CD4-positive, alpha-beta T cell treated with Interleukin-15 for 1 hour (primary cell): Measurements from ENCODE around the gene MYO7B.
"Not testable (repeated sequence)": the region's sequence is repeated elsewhere in the genome, so short reads cannot be mapped to it uniquely, and the experiment has no call there.

Source experiments
- DNase-seq: peaks from one replicate; pipeline ENCODE4 v3.0.0-alpha.2; 2020

MYO7B gene

DNA sequence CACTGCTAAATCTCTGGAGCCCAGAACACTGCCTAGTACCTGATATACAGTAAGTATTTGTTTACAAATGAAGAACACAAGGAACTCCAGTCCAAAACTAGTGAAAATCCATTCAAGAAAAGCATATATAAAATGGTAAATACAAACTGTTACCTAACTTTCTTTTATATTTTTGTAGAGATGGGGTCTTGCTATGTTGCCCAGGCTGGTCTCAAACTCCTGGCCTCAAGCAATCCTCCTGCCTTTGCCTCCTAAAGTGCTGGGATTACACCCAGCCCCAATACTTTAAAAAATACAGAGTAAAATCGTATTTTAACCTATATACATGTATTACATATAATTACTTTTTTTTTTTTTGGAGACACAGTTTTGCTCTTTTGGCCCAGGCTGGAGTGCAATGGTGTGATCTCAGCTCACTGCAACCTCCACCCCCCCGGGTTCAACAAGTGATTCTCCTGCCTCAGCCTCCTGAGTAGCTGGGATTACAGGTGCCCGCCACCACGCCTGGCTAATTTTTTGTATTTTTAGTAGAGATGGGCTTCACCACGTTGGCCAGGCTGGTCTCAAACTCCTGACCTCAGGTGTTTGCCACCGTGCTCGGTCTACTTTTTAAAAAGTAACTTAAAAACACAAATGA is 11.2 kb upstream of the MYO7B start:
- DNase-seq = not testable (repeated sequence)

- DNase-seq = no peak
These were observed 9.8 kb upstream of the MYO7B start for GRCh38 chr2:127525691-127526131.

GRCh38 chr2:127526132-127527000 is 9.1 kb upstream of the MYO7B start, which contains the start of gene IWS1:
Gene IWS1 (minus strand): TSS chr2:127526489. CDS start chr2:127526208, 281 bp downstream.
- peak; percentile 93 for DNase-seq

DNA sequence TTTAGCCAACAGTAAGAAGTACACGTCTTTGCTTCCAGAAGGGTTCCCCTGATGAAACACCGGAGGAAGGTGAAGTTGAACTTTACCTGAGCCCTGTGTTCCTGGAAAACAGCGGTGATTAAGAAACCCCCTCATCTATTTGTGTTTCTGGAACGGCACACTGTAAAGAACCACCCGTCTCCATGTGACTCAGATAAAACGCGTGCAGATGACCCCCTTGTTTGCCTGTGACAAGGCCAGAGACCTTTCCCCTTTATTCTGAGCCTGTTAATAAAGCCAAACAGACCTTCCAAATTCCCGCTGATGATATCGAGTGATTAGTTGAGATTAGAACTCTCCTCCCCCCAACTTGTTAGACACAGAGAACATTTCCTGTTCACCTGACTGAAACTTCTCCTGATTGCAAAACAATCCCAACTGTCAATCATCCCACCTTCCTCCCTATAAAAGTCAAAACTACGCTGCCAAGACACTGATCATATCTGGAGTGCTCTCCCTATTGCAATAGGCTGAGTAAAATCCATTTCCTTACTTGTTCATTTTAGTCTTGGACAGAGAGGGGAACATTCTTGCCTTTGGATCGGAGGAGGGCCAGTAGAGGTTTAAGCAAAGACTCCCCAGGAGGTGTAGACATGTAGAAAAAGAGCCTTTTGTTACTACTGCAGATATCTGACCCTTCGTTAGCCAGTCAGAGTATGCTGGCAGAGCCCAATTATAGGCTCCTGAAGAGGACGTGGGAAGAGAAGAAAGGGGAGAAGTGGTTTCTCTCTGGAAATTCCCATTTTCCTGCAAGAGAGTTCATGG is 8.3 kb upstream of the MYO7B start:
- DNase-seq = no peak

DNA sequence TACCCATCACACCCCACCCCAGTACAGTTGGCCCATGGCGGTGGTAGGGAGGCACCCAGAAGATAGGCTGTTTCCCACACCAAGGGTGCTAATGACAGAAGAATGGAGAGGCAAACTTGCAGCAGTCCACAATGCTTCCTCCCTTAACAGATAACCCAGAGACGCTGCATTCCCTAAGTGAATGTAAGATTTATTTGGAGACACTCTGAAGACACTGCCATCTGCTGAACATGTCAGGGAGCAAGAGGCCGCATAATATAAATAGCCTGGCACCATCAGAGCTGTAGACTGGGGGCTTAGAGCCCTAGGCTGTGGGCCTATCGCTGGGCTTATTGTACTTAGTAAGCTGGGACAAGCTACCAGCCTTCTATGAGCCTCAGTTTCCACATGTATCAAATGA is 7.0 kb upstream of the MYO7B start:
- no peak for DNase-seq

DNA sequence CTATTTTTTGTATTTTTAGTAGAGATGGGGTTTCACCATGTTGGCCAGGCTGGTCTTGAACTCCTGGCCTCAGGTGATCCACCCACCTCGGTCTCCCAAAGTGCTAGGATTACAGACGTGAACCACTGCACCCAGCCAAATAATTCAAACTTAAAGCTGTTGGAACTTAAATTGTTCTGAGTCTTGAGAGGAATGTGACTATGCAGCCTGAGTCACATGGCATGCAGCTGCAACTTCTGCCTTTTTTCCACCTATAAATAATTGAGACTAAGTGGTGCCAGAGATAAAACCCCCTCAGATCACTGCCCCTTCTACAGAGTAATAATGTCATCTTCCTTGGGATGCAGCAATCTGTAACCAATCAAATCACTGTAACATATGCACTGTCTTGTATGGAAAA is 6.1 kb upstream of the MYO7B start:
- not testable (repeated sequence) for DNase-seq

DNA sequence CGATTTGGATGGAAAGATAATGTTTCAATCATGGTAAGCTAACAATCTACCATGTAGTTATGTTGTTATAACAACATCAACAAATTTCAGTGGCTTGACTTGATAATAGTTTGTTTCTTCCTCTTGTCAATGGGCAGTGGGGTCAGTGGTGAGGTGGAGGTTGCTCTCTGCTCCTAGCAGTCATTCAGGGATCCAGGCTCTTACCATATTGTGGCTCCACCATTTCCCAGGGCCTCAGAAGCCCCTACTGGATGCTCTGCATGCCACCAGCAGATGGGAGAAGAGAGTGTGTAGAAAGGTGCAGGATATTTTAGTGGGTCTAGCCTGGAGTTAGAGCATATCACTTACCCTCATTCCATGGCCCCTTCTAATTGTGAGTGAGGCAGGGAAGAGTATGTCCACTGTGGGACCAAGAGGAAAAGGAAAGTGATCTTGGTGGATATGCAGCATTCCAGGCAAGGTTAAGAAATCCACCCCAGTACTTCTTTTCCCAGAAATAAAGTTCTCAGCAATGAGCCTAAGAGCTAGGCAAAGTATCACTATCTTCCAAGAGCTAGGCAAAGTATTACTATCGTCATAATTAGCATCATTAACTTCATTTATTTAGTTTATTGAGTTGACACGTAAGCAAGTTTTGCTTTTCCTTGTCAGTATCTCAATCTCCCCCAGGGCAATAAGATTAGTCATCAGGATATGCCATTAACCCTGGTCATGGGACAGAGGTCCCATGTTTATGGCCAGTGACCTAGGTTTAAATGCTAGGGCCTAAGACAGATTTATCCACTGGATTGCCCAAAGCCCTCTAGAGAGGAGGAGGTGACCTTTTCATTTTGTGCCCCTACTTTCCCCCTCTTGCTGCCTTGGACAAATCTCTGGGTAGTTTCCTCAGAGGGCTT is 5.0 kb upstream of the MYO7B start:
- no peak for DNase-seq

DNA sequence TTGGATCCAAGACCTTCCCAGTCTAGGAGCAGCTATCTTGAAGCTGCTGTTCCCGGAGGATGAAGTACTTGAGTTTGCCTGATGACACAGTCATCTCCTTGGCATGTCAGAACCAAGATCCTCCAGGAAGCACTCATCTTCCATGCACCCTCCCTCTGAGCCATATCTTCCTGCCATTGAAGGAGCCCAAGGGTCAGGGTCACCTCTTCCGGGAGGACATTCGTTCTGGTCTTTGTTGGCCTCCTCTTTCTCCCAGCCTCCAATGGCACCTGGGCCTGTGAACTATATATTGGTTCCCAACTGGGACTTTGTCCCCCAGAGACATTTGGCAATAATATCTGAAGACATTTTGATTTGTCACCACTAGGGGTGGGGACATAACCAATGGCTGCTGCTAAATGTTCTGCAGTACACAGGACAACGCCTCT is 4.2 kb upstream of the MYO7B start:
- no peak for DNase-seq

DNA sequence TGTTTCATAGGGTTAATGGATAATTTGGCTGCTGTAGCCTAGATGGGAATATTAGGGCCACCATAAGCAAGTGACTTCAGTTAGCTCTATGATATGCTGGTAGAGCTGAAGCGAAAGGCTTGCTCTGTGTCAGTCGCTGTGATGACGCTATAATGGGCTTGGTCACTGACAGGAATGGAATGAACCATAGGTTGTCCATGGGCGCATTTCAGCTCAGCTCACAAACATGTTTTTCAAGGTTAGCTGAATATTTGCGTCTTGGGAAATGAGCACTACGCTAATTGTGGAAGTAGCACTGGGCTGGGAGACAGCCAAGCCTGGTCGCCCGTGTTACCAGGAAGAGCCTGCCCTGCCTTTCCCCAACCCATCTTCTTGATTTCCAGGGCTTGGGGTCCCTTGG is 3.2 kb upstream of the MYO7B start:
- DNase-seq = no peak

DNA sequence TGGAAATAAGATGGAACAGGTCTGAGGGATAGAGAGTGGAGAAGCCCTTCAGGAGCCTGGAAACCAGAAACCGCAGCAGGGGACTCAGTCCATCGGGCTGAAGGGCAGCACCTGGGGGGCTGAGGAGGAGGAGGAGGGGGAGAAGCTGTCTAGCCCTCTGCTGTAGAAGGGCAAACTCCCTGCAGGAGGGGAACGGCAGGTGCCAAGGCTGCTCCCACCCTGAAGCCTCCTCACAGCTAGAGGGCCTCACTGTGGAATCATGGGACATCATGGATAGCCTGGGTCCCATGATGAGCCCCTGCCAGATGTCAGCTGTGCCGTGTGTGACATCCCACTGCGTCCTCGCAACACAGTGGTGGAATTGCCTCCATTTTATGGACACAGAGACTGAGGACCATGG is 435 bp downstream of the MYO7B start:
- DNase-seq = no peak

DNA sequence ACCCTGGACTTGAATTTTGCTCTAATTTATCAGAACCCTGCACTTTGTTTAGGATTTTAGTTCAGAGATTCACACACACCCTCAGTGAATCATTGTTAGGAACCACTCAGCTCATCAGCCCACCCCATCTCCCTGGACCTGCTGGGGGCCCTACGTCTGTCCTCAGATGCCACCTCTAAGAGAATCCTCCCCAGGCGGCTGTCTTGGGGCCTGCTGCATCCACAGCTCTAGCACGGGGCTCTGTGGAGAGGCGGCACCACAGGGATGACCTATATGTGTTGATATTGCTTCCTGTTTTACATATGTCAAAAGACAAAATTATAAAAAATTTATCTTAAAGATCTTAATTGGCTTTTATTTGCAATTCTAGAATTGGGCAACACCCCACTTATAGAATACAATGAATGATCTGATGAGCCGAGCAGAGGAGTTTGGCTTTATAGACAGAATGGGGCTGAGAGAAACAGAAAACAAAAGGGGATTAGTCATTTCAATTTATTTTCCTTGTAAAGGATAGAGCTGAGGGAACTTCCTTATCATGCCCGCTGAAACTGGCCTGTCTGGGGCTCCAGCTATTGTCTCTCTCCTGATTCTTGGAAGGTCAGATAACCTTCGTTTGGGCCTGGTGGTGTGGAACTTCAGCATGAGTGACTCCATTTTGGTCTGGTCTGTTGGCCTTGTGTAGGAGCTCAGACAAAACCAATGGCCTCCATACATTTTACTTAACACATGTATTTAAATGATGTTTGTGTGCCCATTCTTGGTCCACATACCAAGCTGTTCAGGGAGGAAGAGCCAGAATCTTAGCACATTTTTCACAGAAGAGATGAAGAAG is 1.4 kb downstream of the MYO7B start:
- no peak for DNase-seq

GRCh38 chr2:127537644-127538043 is 2.2 kb downstream of the MYO7B start:
- DNase-seq = no peak

DNA sequence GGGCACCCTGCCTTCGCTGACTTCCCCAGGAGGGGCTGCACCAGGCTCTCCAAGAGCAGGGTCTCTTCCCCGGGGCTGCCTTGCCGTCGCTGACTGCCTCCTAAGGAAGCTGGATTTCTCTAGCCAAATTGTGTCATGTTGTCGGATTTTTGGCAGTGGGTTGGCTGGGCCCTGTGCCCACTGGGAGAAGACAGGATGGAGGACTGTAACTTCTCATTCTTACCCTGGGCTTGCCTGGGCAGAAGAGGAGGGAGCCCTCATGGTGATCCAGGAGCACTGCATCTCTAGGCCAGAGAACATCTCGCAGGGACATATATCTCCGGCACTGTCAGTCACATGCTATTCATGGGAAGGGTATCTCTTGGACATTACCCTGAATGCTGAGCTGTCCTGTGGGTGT is 6.3 kb downstream of the MYO7B start:
- no peak for DNase-seq

DNA sequence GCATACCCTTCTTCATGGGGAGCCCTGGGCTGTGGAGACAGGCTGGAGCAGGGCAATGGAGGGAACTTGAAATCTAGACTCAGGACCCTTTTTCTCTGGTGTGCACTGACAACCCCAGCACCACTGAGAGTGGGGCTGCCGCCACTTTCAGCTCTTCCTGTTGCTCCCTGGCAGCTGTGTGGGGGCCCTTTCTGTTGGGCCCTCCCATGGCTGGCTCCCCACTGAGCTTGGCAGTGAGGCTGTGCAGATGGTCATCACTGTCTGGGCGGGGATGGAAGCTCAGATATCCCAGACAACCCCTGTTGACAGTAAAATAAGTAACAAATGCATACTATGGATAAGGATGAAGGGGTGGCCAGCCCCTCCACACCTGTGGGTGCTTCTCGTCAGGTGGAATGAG is 6.7 kb downstream of the MYO7B start:
- no peak for DNase-seq

DNA sequence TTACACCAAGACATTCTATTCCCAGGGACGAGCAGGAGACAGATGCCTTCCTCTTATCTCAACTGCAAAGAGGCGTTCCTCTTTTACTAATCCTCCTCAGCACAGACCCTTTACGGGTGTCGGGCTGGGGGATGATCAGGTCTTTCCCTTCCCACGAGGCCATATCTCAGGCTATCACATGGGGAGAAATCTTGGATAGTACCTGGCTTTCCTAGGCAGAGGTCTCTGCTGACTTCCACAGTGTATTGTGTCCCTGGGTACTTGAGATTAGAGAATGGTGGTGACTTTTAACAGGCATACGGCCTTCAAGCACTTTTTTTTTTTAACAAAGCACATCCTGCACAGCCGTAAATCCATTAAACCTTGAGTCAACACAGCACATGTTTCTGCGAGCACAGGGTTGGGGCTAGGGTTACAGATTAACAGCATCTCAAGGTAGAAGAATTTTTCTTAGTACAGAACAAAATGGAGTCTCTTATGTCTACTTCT is 7.6 kb downstream of the MYO7B start:
- DNase-seq = not testable (repeated sequence)

- no peak for DNase-seq
These were observed 9.7 kb downstream of the MYO7B start for GRCh38 chr2:127545189-127545588.

GRCh38 chr2:127545796-127546195 is 10.3 kb downstream of the MYO7B start:
- DNase-seq = no peak

DNA sequence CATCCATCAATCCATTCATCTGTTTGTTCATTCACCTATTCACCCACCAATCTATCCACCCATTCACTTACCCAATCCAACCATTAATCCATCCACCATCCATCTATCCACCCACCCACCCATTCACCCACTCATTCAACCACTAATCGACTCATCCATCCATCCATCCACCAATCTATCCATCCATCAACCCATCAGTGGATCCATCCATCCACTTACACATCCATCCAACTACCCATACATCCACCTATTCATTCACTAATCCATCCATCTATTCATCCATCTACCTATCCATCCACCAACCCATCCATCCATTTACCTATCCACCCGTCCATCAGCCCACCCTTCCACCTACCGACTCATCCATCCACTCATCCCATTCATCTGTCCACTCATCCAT is 11.3 kb downstream of the MYO7B start:
- no peak for DNase-seq

GRCh38 chr2:127551221-127551930 is 15.9 kb downstream of the MYO7B start:
- DNase-seq = no peak

DNA sequence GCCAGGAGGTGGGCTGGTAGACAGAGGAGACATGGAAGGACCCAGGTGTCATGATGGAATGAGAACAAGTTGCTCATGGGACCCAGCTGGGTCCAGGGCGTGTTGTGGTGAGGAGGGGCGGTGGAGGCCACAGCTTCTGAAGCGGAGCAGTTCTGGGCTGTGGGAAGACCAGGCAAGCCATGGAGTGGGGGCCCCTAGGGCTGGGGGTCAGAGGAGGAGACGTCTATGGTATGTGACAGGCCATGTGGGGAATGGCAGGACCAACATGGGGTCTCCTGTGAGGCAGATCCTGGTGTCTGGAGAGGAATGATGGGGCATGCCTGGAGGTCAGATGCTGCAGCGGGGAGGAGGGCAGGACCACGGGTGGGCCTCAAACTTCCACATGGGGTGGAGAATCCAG is 16.9 kb downstream of the MYO7B start:
- no peak for DNase-seq

DNA sequence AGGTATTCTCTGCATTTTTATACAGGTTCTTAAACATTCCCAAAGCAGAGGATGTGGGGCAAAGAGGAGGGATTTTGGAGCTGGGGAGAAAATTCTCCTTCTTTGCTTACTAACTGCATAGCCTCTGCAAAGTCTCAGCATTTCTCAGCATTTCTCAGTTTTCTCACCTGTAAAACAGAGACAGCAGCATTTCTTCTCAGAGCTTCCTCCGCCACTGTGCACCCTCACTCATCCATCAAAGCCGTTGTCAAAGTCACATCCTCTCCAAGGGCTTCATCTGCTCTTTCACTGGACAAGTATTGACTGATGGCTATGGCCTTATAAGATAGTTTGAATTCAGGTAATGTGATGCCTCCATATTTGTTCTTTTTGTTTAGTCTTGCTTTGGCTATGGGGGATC is 17.4 kb downstream of the MYO7B start:
- no peak for DNase-seq
